Neuron (in vitro differentiated cells): ENCODE data around the gene RNF128.
A peak's percentile ranks its signal among the peaks of the same experiment; 100 is the strongest.

Experiments
- H2AFZ ChIP-seq: one replicate; pipeline ENCODE4 v1.6.1; 2013; ENCODE audit warnings: low read depth, mild to moderate bottlenecking, inconsistent platforms, low read length, moderate library complexity
- H3K27me3 ChIP-seq: one replicate; pipeline ENCODE4 v1.6.1; 2013; ENCODE audit warnings: low read length; ENCODE audit not compliant: insufficient read depth
- H3K36me3 ChIP-seq: one replicate; pipeline ENCODE4 v1.6.1; 2013; ENCODE audit warnings: low read length; ENCODE audit not compliant: insufficient read depth
- H3K4me1 ChIP-seq: one replicate; pipeline ENCODE4 v1.6.1; 2013; ENCODE audit warnings: low read length; ENCODE audit not compliant: insufficient read depth
- H3K4me3 ChIP-seq: 2 replicates; pipeline ENCODE4 v1.5.1; 2013; ENCODE audit warnings: mild to moderate bottlenecking, low read length, moderate library complexity
- H3K9me3 ChIP-seq: one replicate; pipeline ENCODE4 v1.6.1; 2013; ENCODE audit warnings: low read length

RNF128 gene, protein sequence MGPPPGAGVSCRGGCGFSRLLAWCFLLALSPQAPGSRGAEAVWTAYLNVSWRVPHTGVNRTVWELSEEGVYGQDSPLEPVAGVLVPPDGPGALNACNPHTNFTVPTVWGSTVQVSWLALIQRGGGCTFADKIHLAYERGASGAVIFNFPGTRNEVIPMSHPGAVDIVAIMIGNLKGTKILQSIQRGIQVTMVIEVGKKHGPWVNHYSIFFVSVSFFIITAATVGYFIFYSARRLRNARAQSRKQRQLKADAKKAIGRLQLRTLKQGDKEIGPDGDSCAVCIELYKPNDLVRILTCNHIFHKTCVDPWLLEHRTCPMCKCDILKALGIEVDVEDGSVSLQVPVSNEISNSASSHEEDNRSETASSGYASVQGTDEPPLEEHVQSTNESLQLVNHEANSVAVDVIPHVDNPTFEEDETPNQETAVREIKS

DNA sequence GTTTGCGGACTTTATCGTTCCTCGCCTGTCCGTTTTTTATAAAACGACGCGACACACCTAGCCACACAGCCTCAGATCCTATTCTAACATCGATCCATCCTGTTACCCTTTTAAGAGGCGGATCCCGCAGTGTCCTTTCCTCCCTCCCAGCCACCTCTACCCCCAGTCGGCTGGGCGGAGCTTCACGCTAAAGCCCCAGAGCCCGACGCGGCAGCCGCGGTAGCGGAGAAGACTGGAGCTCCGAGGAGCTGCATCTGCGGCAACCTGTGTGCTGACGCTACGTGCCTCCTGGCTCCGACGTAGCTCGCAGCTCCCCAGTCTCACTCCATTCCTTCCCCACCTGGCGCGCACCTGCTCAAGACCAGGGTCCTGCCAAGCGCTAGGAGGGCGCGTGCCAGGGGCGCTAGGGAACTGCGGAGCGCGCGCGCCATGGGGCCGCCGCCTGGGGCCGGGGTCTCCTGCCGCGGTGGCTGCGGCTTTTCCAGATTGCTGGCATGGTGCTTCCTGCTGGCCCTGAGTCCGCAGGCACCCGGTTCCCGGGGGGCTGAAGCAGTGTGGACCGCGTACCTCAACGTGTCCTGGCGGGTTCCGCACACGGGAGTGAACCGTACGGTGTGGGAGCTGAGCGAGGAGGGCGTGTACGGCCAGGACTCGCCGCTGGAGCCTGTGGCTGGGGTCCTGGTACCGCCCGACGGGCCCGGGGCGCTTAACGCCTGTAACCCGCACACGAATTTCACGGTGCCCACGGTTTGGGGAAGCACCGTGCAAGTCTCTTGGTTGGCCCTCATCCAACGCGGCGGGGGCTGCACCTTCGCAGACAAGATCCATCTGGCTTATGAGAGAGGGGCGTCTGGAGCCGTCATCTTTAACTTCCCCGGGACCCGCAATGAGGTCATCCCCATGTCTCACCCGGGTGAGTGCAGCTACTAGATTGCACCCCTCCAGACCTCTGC is at the start of gene RNF128:
TSS of gene RNF128 (plus strand) at position 217 of the 953 bp plus-strand sequence. CDS start at position 430, 213 bp downstream.
- H3K4me3 ChIP-seq: peak within 1 kb of the TSS; percentile 42
- H3K27me3 ChIP-seq: peaks cover 59% of the 10 kb centered on the region
- no peaks in the 10 kb centered on the region for H3K36me3 ChIP-seq
- H2AFZ ChIP-seq: peak within 1 kb of the TSS; percentile 53
- peaks cover 7% of the 10 kb centered on the region for H3K4me1 ChIP-seq
- H3K9me3 ChIP-seq: no peaks in the 10 kb centered on the region

DNA sequence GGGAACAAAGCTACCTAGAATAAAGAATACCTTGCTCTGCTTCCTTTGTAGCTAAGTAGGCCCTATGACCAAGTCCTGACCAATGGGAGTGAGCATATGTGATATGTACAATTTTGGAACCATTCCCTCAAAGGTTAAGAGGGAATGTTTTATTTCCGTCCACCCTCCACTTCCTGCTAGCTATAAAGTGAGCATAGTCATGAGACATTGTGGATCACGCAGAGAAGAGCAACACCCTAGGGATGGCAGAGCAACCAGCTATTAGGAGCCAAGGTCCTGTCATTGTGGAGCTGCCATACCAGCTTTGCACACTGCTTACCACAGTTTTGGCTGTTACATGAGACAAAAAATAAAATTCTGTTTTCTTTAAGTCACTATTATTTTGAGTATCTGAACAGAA is 45.8 kb upstream of the RNF128 start:
- no peaks in the 10 kb centered on the region for H3K4me1 ChIP-seq
- no peaks in the 10 kb centered on the region for H3K36me3 ChIP-seq
- H2AFZ ChIP-seq: no peak overlapping the region
- H3K4me3 ChIP-seq: no peak overlapping the region
- no peaks in the 10 kb centered on the region for H3K9me3 ChIP-seq
- H3K27me3 ChIP-seq: no peaks in the 10 kb centered on the region

DNA sequence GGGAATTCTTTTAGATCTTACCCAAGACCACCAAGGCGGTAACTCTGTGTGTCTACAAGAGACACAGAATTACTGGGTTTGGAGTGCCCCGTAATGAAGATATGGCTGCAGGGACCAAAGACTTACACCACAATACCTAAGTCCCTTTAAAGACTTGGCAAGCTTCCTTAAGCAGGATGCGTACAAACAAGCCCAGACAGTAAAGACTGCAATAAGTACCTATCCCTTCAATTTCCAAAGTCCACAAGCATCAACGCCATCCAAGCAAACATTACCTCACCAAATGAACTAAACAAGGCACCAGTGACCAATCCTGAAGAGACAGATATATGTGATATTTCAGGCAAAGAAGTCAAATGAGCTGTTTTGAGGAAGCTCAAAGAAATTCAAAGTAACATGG is 42.3 kb upstream of the RNF128 start:
- no peaks in the 10 kb centered on the region for H3K4me1 ChIP-seq
- no peaks in the 10 kb centered on the region for H3K27me3 ChIP-seq
- no peaks in the 10 kb centered on the region for H3K36me3 ChIP-seq
- H3K9me3 ChIP-seq: no peaks in the 10 kb centered on the region
- H3K4me3 ChIP-seq: no peak overlapping the region
- H2AFZ ChIP-seq: no peak overlapping the region

DNA sequence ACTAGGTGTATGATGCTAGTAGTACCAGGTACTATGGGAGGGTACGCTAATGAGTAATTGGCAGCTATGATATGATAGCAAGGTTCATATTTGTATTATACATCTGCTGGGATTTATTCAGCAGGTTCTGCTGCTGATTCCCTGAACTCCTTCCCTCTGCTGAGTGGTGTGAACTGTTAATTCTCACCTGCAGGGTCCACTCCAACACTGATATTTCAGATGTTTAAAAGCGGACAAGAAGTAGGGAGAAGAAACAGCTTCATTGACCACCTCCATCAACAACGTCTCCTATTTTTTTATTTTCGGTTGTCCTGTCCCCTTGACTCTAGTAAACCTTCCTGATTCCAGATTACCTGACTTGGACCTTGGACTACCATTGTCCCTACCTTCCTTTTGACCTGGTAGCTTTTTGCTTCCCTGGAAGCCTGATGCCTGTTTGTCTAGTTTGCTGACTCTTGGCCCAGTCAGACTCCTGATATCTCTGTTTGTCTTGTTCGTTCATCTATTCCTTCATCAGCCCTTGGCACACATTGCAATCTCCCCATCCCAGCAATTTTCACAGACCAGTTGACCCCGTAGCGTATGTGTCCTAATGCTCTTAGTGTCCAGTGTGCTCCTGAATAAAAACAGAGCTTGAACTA is 34.0 kb upstream of the RNF128 start:
- Histone ChIP-seq H3K4me3 (no peak overlapping the region), H3K27me3 (no peaks in the 10 kb centered on the region), H2AFZ (no peak overlapping the region), H3K9me3 (no peaks in the 10 kb centered on the region), H3K36me3 (no peaks in the 10 kb centered on the region), H3K4me1 (no peaks in the 10 kb centered on the region)

DNA sequence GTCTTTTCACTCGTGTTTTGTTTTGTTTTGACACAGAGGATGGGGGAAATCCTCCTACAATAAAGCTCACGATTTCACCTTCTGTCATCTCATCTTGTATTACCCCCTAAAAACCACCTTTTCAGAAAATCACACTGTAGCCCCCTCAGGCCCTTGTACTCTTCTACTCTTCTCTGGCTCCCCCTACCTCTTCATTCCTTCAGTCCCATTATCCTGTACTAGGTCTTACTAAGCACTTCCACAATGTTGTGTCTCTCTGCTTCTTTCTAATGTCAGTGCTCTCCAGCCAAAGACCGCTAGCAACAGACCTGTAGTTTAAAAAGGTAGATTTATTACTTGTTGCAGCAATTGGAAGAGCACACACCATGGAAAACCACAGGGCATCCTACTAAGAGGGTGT is 30.0 kb upstream of the RNF128 start:
- H2AFZ ChIP-seq: no peak overlapping the region
- H3K27me3 ChIP-seq: no peaks in the 10 kb centered on the region
- H3K4me3 ChIP-seq: no peak overlapping the region
- no peaks in the 10 kb centered on the region for H3K4me1 ChIP-seq
- no peaks in the 10 kb centered on the region for H3K9me3 ChIP-seq
- H3K36me3 ChIP-seq: no peaks in the 10 kb centered on the region

DNA sequence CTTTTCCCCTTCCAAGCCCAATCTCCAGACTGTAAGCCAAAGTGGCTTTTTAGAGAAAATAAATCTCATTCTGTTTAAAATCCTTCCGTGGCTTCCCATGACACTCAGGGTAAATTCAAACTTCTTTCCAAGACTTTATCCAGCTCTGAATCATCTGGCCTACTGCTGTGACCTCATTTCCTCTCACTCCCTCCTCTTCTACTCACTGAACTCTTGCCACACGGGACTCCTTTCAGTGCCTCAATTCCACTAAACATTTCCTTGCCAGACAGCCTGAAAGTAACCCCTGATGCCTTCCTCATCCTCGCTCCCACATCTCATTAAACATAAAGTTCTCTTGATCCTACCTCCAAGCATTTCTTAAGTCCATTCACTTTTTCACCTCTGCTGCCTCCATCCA is 27.8 kb upstream of the RNF128 start:
- H3K4me1 ChIP-seq: no peaks in the 10 kb centered on the region
- no peak overlapping the region for H3K4me3 ChIP-seq
- H3K9me3 ChIP-seq: no peaks in the 10 kb centered on the region
- H2AFZ ChIP-seq: no peak overlapping the region
- no peaks in the 10 kb centered on the region for H3K27me3 ChIP-seq
- no peaks in the 10 kb centered on the region for H3K36me3 ChIP-seq

DNA sequence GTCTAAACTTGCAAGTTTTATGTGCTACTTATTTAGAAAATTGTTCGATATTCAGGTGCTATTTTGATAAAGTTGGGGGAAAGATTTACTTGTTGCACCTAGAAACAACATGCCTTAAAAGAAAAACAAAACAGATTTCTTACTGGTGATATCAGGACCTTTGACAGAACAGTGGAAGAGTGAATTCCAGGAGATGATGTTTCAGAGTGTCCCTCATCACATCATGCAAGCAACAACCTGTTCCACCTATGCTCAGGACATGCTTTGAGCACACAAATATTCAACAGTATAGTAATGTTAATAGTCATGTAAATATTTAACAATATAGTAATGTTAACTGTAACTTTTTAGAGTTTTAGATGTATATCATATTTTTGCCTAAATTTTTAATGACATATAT is 23.9 kb upstream of the RNF128 start:
- no peak overlapping the region for H2AFZ ChIP-seq
- H3K36me3 ChIP-seq: no peaks in the 10 kb centered on the region
- H3K4me3 ChIP-seq: no peak overlapping the region
- no peaks in the 10 kb centered on the region for H3K4me1 ChIP-seq
- H3K27me3 ChIP-seq: no peaks in the 10 kb centered on the region
- no peaks in the 10 kb centered on the region for H3K9me3 ChIP-seq

DNA sequence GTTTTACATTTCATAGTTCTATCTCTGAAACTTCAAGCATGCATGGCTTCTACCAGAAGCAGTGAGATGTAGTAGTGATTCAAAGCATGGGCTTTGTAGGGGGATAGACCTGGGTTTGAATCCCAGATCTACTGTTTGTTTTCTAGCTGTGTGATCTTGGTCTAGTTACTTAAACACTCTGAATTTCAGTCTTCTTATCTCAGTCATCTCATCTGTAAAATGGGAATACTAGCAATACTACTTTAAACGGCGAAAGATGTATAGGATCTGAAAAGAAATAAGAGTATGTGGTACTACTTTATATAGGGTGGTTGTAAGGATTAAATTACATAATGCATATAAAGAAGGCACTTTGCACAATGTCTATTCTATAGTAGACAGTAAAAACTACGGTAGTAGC is 20.0 kb upstream of the RNF128 start:
- Histone ChIP-seq H3K4me1 (no peaks in the 10 kb centered on the region), H3K9me3 (no peaks in the 10 kb centered on the region), H2AFZ (no peak overlapping the region), H3K27me3 (no peaks in the 10 kb centered on the region), H3K36me3 (no peaks in the 10 kb centered on the region), H3K4me3 (no peak overlapping the region)

DNA sequence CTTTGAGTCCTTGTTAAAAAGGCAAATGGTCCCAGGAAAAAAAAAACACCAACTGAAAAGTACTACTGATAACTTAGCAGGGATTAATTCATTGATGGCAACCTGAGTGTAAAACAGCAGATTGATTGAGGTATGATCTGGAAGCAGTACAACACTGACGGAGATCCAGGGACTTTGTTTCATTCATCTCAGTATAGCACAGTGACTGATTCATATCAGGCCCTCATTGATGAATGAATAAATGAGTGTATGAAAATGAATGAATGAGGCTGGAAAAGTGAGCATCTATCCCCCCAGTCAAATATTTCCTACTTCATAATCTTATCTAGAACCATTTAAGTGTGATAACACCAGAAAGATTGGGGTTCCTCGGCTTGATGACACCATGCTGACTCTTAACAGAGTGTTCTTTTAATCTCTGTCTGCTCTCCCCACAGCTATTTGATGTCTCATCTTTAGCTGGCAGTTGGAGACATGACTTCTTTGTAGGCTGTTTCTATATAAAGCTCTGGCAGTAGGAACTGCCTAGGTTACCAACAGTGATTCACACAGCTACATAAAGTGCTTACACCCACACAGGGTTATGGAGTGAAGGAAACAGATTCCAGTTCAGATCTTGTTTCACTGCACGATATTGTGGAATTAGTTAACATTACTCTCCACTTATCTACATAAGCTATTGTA is 18.6 kb upstream of the RNF128 start:
- Histone ChIP-seq H3K9me3 (no peaks in the 10 kb centered on the region), H3K4me1 (no peaks in the 10 kb centered on the region), H3K27me3 (no peaks in the 10 kb centered on the region), H3K36me3 (no peaks in the 10 kb centered on the region), H2AFZ (no peak overlapping the region), H3K4me3 (no peak overlapping the region)

DNA sequence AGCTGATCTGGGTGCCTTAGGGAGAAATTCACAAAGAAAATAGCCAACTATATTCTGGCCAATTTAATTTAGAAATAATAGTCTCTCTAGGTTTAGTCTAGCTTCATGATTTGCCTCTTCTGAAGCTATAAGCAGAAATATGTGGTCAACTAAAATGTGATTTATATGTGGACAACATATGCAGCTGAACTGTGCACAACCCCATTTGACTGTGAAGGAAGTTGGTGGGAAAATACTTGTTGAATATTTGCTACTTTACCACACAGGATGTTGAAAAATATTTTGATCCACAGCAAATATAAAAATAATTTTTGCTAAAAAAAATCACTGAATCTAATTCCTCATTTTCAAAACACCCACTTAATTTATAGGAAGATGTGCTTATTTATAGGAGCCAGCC is 15.7 kb upstream of the RNF128 start:
- Histone ChIP-seq H3K4me3 (no peak overlapping the region), H3K4me1 (no peaks in the 10 kb centered on the region), H2AFZ (no peak overlapping the region), H3K9me3 (no peaks in the 10 kb centered on the region), H3K36me3 (no peaks in the 10 kb centered on the region), H3K27me3 (no peaks in the 10 kb centered on the region)

DNA sequence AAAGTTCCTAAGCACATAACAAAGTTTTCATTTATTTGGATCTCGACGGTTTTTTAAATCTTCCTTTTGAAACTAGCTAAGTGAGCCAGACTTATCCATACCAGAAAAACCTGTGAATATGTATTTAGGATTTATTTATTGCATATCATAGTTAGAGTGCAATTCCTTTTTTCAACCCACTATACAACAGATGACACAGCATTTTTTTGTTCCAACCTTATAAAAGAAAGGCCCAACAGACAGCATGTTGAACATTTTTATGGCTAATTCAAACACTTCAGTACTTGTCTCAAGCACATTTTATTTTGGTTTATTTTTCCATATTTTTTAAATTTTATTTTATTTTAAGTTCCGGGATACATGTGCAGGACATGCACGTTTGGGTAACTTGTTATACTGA is 15.1 kb upstream of the RNF128 start:
- Histone ChIP-seq H3K9me3 (no peaks in the 10 kb centered on the region), H3K4me3 (no peak overlapping the region), H3K27me3 (no peaks in the 10 kb centered on the region), H2AFZ (no peak overlapping the region), H3K4me1 (no peaks in the 10 kb centered on the region), H3K36me3 (no peaks in the 10 kb centered on the region)

DNA sequence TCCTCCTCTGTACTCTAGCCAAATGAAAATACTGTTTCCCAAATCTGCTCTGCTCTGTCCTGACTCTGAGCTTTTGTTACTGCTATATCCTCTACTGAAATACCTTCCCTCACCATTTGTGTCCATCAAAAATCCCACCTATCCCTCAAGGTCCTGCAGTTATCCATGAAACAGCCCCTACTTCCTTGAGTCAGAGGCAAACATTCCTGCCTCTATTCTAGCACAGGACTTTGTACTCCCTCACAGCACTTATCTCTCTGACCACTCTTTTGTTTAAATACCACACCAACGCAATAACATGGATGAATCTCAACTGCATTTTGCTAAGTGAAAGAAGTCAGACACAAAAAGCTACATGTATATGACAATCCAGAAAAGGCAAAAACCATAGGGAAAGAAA is 10.5 kb upstream of the RNF128 start:
- Histone ChIP-seq H3K9me3 (no peaks in the 10 kb centered on the region), H3K4me1 (no peaks in the 10 kb centered on the region), H3K27me3 (no peaks in the 10 kb centered on the region), H2AFZ (no peak overlapping the region), H3K4me3 (no peak overlapping the region), H3K36me3 (no peaks in the 10 kb centered on the region)
